Thyroid gland (tissue), 4 donors: Measurements from ENCODE around the gene KANSL1. TPM values are rescaled to one million over a fixed set of nuclear protein-coding genes. Genes with fewer than 3 reads are reported as not detected.

ENCODE experiments used
- DNase-seq, 2 donors: peaks; one replicate each; pipeline ENCODE4 v3.0.0-alpha.2; 2019
- H3K27ac ChIP-seq, 3 donors: fragments of 200-600 bp; sonication (generic); 1 replicate in 2 of 3; 2 replicates in 1 of 3; pipeline ENCODE4 v1.5.1; 2016 to 2019; ENCODE audit warnings: mild to moderate bottlenecking in 1 of 3, moderate library complexity in 1 of 3
- H3K27me3 ChIP-seq: fragments of 200-600 bp; sonication (generic); one replicate; pipeline ENCODE4 v1.5.1; 2019
- H3K36me3 ChIP-seq, 2 donors: fragments of 200-600 bp; sonication (generic); one replicate each; pipeline ENCODE4 v1.5.1; 2016 to 2019
- H3K4me1 ChIP-seq, 2 donors: fragments of 200-600 bp; sonication (generic); one replicate each; pipeline ENCODE4 v1.5.1; 2017 to 2019
- H3K4me3 ChIP-seq, 3 donors: fragments of 200-600 bp; sonication (generic); replicated peaks in 1 of 3; 1 replicate in 2 of 3; 2 replicates in 1 of 3; pipeline ENCODE4 v1.5.1; 2016; ENCODE audit warnings: mild to moderate bottlenecking in 1 of 3
- H3K9me3 ChIP-seq: fragments of 200-600 bp; sonication (generic); one replicate; pipeline ENCODE4 v1.5.1; 2017
- CTCF ChIP-seq, 6 experiments: fragments of 200-600 bp in 3 of 6; fragments of 450-650 bp in 3 of 6; sonication (generic) in 3 of 6; IDR thresholded peaks; one replicate each; pipeline ENCODE4 v1.5.1; 2016 to 2019; ENCODE audit warnings: antibody characterized with exemption in 6 of 6, mild to moderate bottlenecking in 2 of 6, inconsistent platforms in 1 of 6, moderate library complexity in 1 of 6
- POLR2A ChIP-seq, 2 donors: fragments of 450-650 bp; IDR thresholded peaks; one replicate each; pipeline ENCODE4 v1.6.1; 2017; ENCODE audit warnings: antibody characterized with exemption in 2 of 2, mild to moderate bottlenecking in 2 of 2, moderate library complexity in 1 of 2
- WGBS, 2 donors: methylation state at CpG; one replicate each; pipeline ENCODE4 v1.1.5; 2017; 5-methylcytosine and 5-hydroxymethylcytosine counted together
- intact Hi-C: fragments of 100-400 bp; cut with DNase I; formaldehyde crosslinking; loops from one replicate; pipeline ENCODE4 v1.15.1; 2023
- small RNA-seq: library from RNA; depleted of rRNA; stranded (forward); fragments of <200 nt; gene quantifications from one replicate; pipeline ENCODE3, GENCODE V24; 2016
- total RNA-seq, 4 donors: library from RNA; depleted of rRNA; stranded (reverse); fragments of >200 nt; gene quantifications; one replicate each; pipeline ENCODE4 v1.2.3, GENCODE V29; 2016

KANSL1 gene
- total RNA-seq, 4 donors from 2014 or later, result 90.7 to 209 (median 124) TPM

GRCh38 chr17:45981306-45981705 is 211.9 kb downstream of the KANSL1 start:
- no peaks in the 10 kb centered on the region for H3K36me3 ChIP-seq
- no peak for DNase-seq
- TF ChIP-seq POLR2A (IDR thresholded peaks at IDR 0.05), result no peak
- no peak for TF ChIP-seq CTCF (IDR thresholded peaks at IDR 0.05)
- no peaks in the 10 kb centered on the region for H3K9me3 ChIP-seq
- no peak overlapping the region for H3K4me3 ChIP-seq
- 53 to 67% methylated on average over 7 of the region's 7 CpGs for WGBS, 2 donors
- no peaks in the 10 kb centered on the region for H3K4me1 ChIP-seq
- H3K27ac ChIP-seq, result no peak overlapping the region
- intact Hi-C loops, result no loop called here
- H3K27me3 ChIP-seq, result no peaks in the 10 kb centered on the region

GRCh38 chr17:45980855-45981254 is 212.4 kb downstream of the KANSL1 start:
- Histone ChIP-seq H3K9me3 (no peaks in the 10 kb centered on the region), H3K27me3 (no peaks in the 10 kb centered on the region), H3K4me3 (no peak overlapping the region), H3K4me1 (no peaks in the 10 kb centered on the region), H3K36me3 (no peaks in the 10 kb centered on the region), H3K27ac (no peak overlapping the region)
- TF ChIP-seq POLR2A (IDR thresholded peaks at IDR 0.05), result no peak
- no peak for TF ChIP-seq CTCF (IDR thresholded peaks at IDR 0.05)
- DNase-seq, result no peak
- 88 to 92% methylated on average over 6 of the region's 6 CpGs for WGBS, 2 donors
- intact Hi-C loops, result no loop called here

Small RNA genes within 50 kb of the gene (small RNA-seq; reads per million reads assigned to genes)
- not detected for gene RF00019

Other genes starting within 250 kb of the KANSL1 start
- not detected for gene STH, start 194.2 kb downstream of the KANSL1 start, total RNA-seq
- 1 to 10 TPM; 1.2 to 2.7 (median 2.4) TPM for gene LRRC37A, start 101.7 kb upstream of the KANSL1 start, total RNA-seq
- 10 to 100 TPM; 13.7 to 55.9 (median 31.0) TPM for gene ARL17B, start 168.3 kb upstream of the KANSL1 start, total RNA-seq